HCT116 (cell line): ENCODE results near the gene LTBR. TPM values are rescaled to one million over a fixed set of nuclear protein-coding genes. Genes with fewer than 3 reads are reported as not detected.

Experiments
- ATAC-seq: fragments of 200-7000 bp; cut with Tn5 transposase; 2 replicates; pipeline ENCODE4 v1.9.1; 2020; ENCODE audit warnings: mild to moderate bottlenecking, moderate library complexity
- BruUV-seq: library from RNA; stranded (reverse); fragments of 400-500 nt; replicated peaks from 2 replicates; lab custom pipeline; 2021; lab: Mats Ljungman, UMichigan
- CTCF ChIA-PET: fragments of 300-600 bp; sonication (Branson Sonifier 250); formaldehyde crosslinking; loops from one replicate; lab custom pipeline; 2021; ENCODE audit warnings: antibody characterized with exemption; lab: Charles Lee
- POLR2A ChIA-PET: fragments of 300-600, 350-600 bp; sonication (Branson Sonifier 250); formaldehyde crosslinking; loops from one replicate; lab custom pipeline; 2021; ENCODE audit warnings: antibody characterized with exemption; lab: Charles Lee
- RAD21 ChIA-PET, 2 experiments: fragments of 300-600 bp; sonication (Branson Sonifier 250); formaldehyde crosslinking; loops; one replicate each; lab custom pipeline; 2023; ENCODE audit warnings: low total read pairs in 2 of 2; ENCODE audit not compliant: uncharacterized antibody in 2 of 2, unreplicated experiment in 2 of 2, low non-redundant PET in 1 of 2; lab: Charles Lee
- DNase-seq: peaks from one replicate; pipeline ENCODE4 v3.0.0-alpha.2; 2010; ENCODE audit warnings: low read depth, low spot score
- H2AFZ ChIP-seq: fragments of 200-600 bp; shearing (Covaris generic), sonication (generic); 2 replicates; pipeline ENCODE4 v1.6.1; 2017; ENCODE audit warnings: low read depth, mixed run types, mixed read lengths, antibody characterized with exemption, low read length; ENCODE audit not compliant: poor library complexity, severe bottlenecking
- H3K27ac ChIP-seq: 2 replicates; pipeline ENCODE4 v1.5.1; 2012; ENCODE audit warnings: low read depth, low read length
- H3K27me3 ChIP-seq: fragments of 200-600 bp; sonication (generic); 2 replicates; pipeline ENCODE4 v1.6.1; 2016; ENCODE audit warnings: mixed run types, low read length, mixed read lengths; ENCODE audit not compliant: insufficient read depth
- H3K36me3 ChIP-seq, 2 experiments: fragments of 200-500 bp in 1 of 2; fragments of 200-600 bp in 1 of 2; sonication (Bioruptor generic) in 1 of 2; sonication (generic) in 1 of 2; 2 replicates each; pipeline versions ENCODE4 v1.5.1 to v1.6.1; 2014 to 2016; ENCODE audit warnings: low read length in 2 of 2, inconsistent platforms in 1 of 2, mixed read lengths in 1 of 2, mixed run types in 1 of 2; ENCODE audit not compliant: insufficient read depth in 2 of 2, control insufficient read depth in 1 of 2
- H3K4me1 ChIP-seq, 2 experiments: fragments of 200-600 bp in 1 of 2; sonication (generic) in 1 of 2; 2 replicates each; pipeline versions ENCODE4 v1.5.1 to v1.6.1; 2012 to 2017; ENCODE audit warnings: low read length in 2 of 2, inconsistent platforms in 1 of 2, mild to moderate bottlenecking in 1 of 2, mixed read lengths in 1 of 2, mixed run types in 1 of 2, moderate library complexity in 1 of 2; ENCODE audit not compliant: insufficient read depth in 2 of 2, control insufficient read depth in 1 of 2
- H3K4me2 ChIP-seq: fragments of 200-600 bp; sonication (generic); 2 replicates; pipeline ENCODE4 v1.6.1; 2017; ENCODE audit warnings: mixed run types, low read length, mixed read lengths
- H3K4me3 ChIP-seq, 2 experiments: fragments of 200-600 bp in 1 of 2; sonication (generic) in 1 of 2; replicated peaks in 1 of 2; 2 replicates each; pipeline ENCODE4 v1.5.1; 2011 to 2016; ENCODE audit warnings: low read length in 2 of 2, control low read depth in 1 of 2, low read depth in 1 of 2, mild to moderate bottlenecking in 1 of 2, mixed read lengths in 1 of 2, mixed run types in 1 of 2
- H3K79me2 ChIP-seq: fragments of 200-600 bp; sonication (generic); 2 replicates; pipeline ENCODE4 v1.6.1; 2017; ENCODE audit warnings: mild to moderate bottlenecking, mixed run types, low read length, moderate library complexity, mixed read lengths; ENCODE audit not compliant: insufficient read depth
- H3K9ac ChIP-seq: fragments of 200-600 bp; sonication (generic); 2 replicates; pipeline ENCODE4 v1.6.1; 2016; ENCODE audit warnings: low read length, mixed read lengths
- H3K9me2 ChIP-seq: fragments of 200-600 bp; sonication (generic), shearing (Covaris generic); 2 replicates; pipeline ENCODE4 v1.6.1; 2017; ENCODE audit warnings: mixed run types, mild to moderate bottlenecking, moderate library complexity; ENCODE audit not compliant: insufficient read depth
- H3K9me3 ChIP-seq, 2 experiments: fragments of 200-500 bp in 1 of 2; fragments of 200-600 bp in 1 of 2; sonication (Bioruptor generic) in 1 of 2; sonication (generic) in 1 of 2; 2 replicates each; pipeline ENCODE4 v1.6.1; 2014 to 2017; ENCODE audit warnings: low read length in 2 of 2, mixed read lengths in 2 of 2, inconsistent platforms in 1 of 2, low read depth in 1 of 2, mild to moderate bottlenecking in 1 of 2, mixed run types in 1 of 2, moderate library complexity in 1 of 2; ENCODE audit not compliant: control insufficient read depth in 1 of 2, insufficient read depth in 1 of 2
- H4K20me1 ChIP-seq: fragments of 200-600 bp; sonication (generic), shearing (Covaris generic); 2 replicates; pipeline ENCODE4 v1.6.1; 2017; ENCODE audit warnings: mixed run types, mild to moderate bottlenecking, moderate library complexity; ENCODE audit not compliant: insufficient read depth
- ATF3 ChIP-seq: IDR thresholded peaks from 2 replicates; pipeline ENCODE4 v1.6.1; 2012
- CEBPB ChIP-seq: IDR thresholded peaks from 2 replicates; pipeline ENCODE4 v1.6.1; 2012; ENCODE audit warnings: low read depth
- CTCF ChIP-seq, 3 experiments: fragments of 200-600 bp in 1 of 3; sonication (generic) in 1 of 3; IDR thresholded peaks in 2 of 3; conservative IDR thresholded peaks in 1 of 3; 2 replicates each; pipeline ENCODE4 v1.5.1; 2012 to 2017; ENCODE audit warnings: low read depth in 2 of 3, low read length in 2 of 3, antibody characterized with exemption in 1 of 3, borderline replicate concordance in 1 of 3, control low read depth in 1 of 3, mild to moderate bottlenecking in 1 of 3, mixed read lengths in 1 of 3, mixed run types in 1 of 3, moderate library complexity in 1 of 3; ENCODE audit not compliant: insufficient read depth in 1 of 3
- EGR1 ChIP-seq: IDR thresholded peaks from 2 replicates; pipeline ENCODE4 v1.6.1; 2012; ENCODE audit warnings: low read depth
- FOSL1 ChIP-seq: IDR thresholded peaks from 2 replicates; pipeline ENCODE4 v1.6.1; 2012; ENCODE audit warnings: low read depth
- JUND ChIP-seq: IDR thresholded peaks from 2 replicates; pipeline ENCODE4 v1.6.1; 2012
- RAD21 ChIP-seq: IDR thresholded peaks from 2 replicates; pipeline ENCODE4 v1.6.1; 2012; ENCODE audit warnings: low read depth, mild to moderate bottlenecking
- TCF7L2 ChIP-seq: IDR thresholded peaks from 2 replicates; pipeline ENCODE4 v1.7.0; 2011; ENCODE audit warnings: borderline replicate concordance, inconsistent platforms; ENCODE audit not compliant: insufficient read depth, insufficient read length; ENCODE audit errors: extremely low read depth
- YY1 ChIP-seq: IDR thresholded peaks from 2 replicates; pipeline ENCODE4 v1.6.1; 2011; ENCODE audit warnings: low read length, low read depth, moderate library complexity, mild to moderate bottlenecking; ENCODE audit not compliant: insufficient replicate concordance; ENCODE audit errors: extremely low read depth
- ZBTB33 ChIP-seq: IDR thresholded peaks from 2 replicates; pipeline ENCODE4 v1.6.1; 2011; ENCODE audit warnings: mild to moderate bottlenecking, low read length, moderate library complexity; ENCODE audit not compliant: insufficient replicate concordance; ENCODE audit errors: extremely low read depth
- ZFX ChIP-seq: fragments of 450-650 bp; IDR thresholded peaks from 2 replicates; pipeline ENCODE4 v1.6.1; 2017
- ZNF274 ChIP-seq: fragments of 200-500 bp; sonication (Bioruptor generic); IDR thresholded peaks from 2 replicates; pipeline ENCODE4 v1.6.1; 2014; ENCODE audit warnings: mild to moderate bottlenecking, low read depth, low read length, inconsistent platforms
- intact Hi-C: fragments of 100-400 bp; cut with micrococcal nuclease; formaldehyde crosslinking; loops from 2 replicates; pipeline ENCODE4 v1.10.0; 2022
- total RNA-seq: library from RNA; stranded (reverse); gene quantifications from one replicate; pipeline ENCODE4 v1.2.1, GENCODE V29; 2021; ENCODE audit not compliant: unreplicated experiment

Gene LTBR
- total RNA-seq, 1 experiment from 2014 or later, result 128 TPM

- no peaks in the 10 kb centered on the region for H3K79me2 ChIP-seq
These were observed 27.6 kb upstream of the LTBR start for GRCh38 chr12:6356374-6356820.

More at GRCh38 chr12:6356374-6356820, 27.6 kb upstream of the LTBR start:
- Histone ChIP-seq H3K9ac (no peak overlapping the region), H4K20me1 (no peaks in the 10 kb centered on the region), H3K4me2 (no peak overlapping the region), H3K27me3 (no peaks in the 10 kb centered on the region), H3K4me1 (peaks cover 10 to 21% of the 10 kb centered on the region in 2 experiments; a peak in 3 of 4 replicates), H3K27ac (no peak overlapping the region), H3K9me3 (no peaks in the 10 kb centered on the region), H3K4me3 (no peak overlapping the region), H2AFZ (no peak overlapping the region), H3K9me2 (no peaks in the 10 kb centered on the region), H3K36me3 (peaks cover 5 to 23% of the 10 kb centered on the region in 2 experiments; a peak in 2 of 4 replicates)
- ChIA-PET RAD21 (no interaction called here), POLR2A (interaction anchor here (0.6 to 1.7 kb wide), 3 partner anchors 9 to 14 kb away, joined by 3 to 8 read pairs (median 5); partner anchors contain the start of gene TNFRSF1A), CTCF (interaction anchor here (1.4 kb wide), 2 partner anchors 11 to 14 kb away, joined by 3 to 9 read pairs; partner anchors contain the start of gene TNFRSF1A)
- no peak for ATAC-seq
- intact Hi-C loops, result no loop called here
- BruUV-seq, result no TSS peak
- TF ChIP-seq ATF3 (no peak), YY1 (no peak), CEBPB (no peak), EGR1 (no peak), ZFX (no peak), CTCF (IDR thresholded peaks at IDR 0.05 in 2 of 3, conservative IDR thresholded peaks at IDR 0.05 in 1 of 3; ENCODE audit: borderline replicate concordance in 1 of 3, insufficient read depth in 1 of 3, low read depth in 2 of 3, low read length in 2 of 3) (no peak), ZBTB33 (no peak), JUND (no peak), ZNF274 (no peak), FOSL1 (no peak), RAD21 (no peak), TCF7L2 (no peak)
- no peak for DNase-seq
